ENCODE measurements around the gene SLC7A8.
A peak's percentile ranks its signal among the peaks of the same experiment; 100 is the strongest.

- TF ChIP-seq CTCF (IDR thresholded peaks at IDR 0.05) (peak; percentile 28), EZH2 (IDR thresholded peaks at IDR 0.05; ENCODE audit: borderline replicate concordance, insufficient read depth, low read depth, low read length, poor library complexity, severe bottlenecking) (no peak)
Observed at GRCh38 chr14:23093991-23094665, 89.3 kb downstream of the SLC7A8 start.

Data from B cell (primary cell).